ENCODE measurements around the gene JPH3.

Gene JPH3

GRCh38 chr16:87592018-87592712 is 10.1 kb upstream of the JPH3 start:
- TF ChIP-seq ZFX (IDR thresholded peaks at IDR 0.05): no peak
- TF ChIP-seq, protein P1, sequence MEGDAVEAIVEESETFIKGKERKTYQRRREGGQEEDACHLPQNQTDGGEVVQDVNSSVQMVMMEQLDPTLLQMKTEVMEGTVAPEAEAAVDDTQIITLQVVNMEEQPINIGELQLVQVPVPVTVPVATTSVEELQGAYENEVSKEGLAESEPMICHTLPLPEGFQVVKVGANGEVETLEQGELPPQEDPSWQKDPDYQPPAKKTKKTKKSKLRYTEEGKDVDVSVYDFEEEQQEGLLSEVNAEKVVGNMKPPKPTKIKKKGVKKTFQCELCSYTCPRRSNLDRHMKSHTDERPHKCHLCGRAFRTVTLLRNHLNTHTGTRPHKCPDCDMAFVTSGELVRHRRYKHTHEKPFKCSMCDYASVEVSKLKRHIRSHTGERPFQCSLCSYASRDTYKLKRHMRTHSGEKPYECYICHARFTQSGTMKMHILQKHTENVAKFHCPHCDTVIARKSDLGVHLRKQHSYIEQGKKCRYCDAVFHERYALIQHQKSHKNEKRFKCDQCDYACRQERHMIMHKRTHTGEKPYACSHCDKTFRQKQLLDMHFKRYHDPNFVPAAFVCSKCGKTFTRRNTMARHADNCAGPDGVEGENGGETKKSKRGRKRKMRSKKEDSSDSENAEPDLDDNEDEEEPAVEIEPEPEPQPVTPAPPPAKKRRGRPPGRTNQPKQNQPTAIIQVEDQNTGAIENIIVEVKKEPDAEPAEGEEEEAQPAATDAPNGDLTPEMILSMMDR (conservative IDR thresholded peaks at IDR 0.05): no peak
- no peak overlapping the region for H3K27ac ChIP-seq

DNA sequence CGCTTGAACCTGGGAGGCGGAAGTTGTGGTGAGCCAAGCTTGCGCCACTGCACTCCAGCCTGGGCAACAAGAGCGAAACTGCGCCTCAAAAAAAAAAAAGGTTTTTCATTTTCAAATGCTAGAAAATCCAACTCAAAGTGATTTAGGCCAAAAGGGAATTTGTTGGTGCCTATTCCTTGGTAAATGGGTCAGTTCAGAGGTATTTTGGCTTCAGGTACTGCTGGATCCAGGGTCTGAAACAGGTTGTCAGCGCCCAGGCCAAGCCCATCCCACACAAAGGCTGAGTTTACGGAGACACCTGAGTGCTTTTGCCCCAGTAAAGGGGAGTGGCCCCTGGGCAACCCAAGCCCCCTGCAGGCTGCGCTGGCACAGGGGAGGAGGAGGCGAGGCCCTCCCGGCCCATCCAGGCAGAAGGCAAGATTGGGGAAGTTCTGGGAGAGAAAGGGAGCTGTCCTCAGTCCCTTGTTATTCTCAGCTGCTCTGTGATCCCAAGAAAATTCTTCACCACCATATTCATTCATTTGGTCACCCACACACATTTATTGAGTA is 8.5 kb upstream of the JPH3 start:
- no peak overlapping the region for H3K27ac ChIP-seq
- TF ChIP-seq ZFX (IDR thresholded peaks at IDR 0.05): no peak
- TF ChIP-seq, protein P1 (conservative IDR thresholded peaks at IDR 0.05): no peak

DNA sequence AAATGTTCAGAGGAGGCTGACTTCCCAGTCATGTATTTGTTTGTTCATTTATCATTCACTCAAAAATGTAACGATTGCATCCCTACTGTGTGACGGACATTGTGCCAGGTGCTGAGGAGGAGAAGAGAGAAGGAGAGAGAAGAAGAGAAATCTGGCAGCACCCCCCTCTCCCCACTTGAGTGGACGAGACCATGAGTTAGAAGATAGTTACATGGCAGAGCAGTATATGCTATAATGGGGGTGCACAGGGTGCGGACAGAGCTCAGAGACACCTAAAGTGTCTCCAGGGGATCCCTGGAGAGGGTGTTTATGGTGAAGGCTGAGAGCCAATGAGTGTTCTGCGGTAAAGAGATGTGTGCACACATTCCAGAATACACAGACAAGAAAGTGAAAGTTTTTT is 6.6 kb upstream of the JPH3 start:
- TF ChIP-seq, protein P1 (conservative IDR thresholded peaks at IDR 0.05): no peak
- TF ChIP-seq ZFX (IDR thresholded peaks at IDR 0.05): no peak
- no peak overlapping the region for H3K27ac ChIP-seq

DNA sequence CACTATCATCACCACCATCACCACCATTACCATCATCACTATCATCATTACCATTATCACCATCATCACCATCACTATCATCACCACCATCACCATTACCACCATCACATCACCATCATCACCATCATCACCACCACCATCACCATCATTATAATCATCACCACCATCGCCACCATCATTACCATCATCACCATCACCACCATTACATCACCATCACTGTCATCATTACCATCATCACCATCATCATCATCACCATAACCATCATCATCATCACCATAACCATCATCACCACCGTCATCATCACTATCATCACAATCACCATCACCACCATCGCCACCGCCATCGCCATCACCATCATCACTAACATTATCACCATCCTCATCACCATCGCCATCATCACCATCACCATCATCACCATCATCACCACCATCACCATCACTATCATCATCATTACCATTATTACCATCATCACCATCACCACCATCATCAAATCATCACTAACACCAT is 4.9 kb upstream of the JPH3 start:
- H3K27ac ChIP-seq: no peak overlapping the region
- TF ChIP-seq ZFX (IDR thresholded peaks at IDR 0.05): no peak
- TF ChIP-seq, protein P1 (conservative IDR thresholded peaks at IDR 0.05): no peak

DNA sequence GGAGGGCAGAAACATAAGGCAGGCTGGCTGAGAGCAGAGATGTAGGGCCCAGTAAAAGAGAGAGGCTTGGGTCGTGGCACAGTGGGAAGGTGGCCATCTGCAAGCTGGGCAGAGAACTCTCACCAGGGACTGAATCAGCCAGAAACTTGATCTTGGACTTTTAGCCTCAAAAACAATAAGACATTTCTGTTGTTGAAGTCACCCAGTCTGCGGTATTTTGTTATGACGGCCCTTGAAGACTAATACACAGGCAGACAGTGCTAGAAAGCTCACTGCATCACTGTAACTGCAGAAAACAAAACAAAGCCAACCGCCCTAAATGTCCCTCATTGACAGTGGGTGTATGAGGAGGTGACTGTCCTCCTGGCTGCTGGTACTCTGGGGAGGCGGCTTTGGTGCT is 3.9 kb upstream of the JPH3 start:
- TF ChIP-seq, protein P1 (conservative IDR thresholded peaks at IDR 0.05): no peak
- TF ChIP-seq ZFX (IDR thresholded peaks at IDR 0.05): no peak
- H3K27ac ChIP-seq: no peak overlapping the region

- H3K27ac ChIP-seq: no peak overlapping the region
- TF ChIP-seq ZFX (IDR thresholded peaks at IDR 0.05): no peak
These were observed 2.1 kb upstream of the JPH3 start for GRCh38 chr16:87600246-87600645.

GRCh38 chr16:87601401-87601981 is 817 bp upstream of the JPH3 start:
- TF ChIP-seq ZFX (IDR thresholded peaks at IDR 0.05): no peak
- TF ChIP-seq, protein P1 (conservative IDR thresholded peaks at IDR 0.05): no peak
- H3K27ac ChIP-seq: no peak overlapping the region

Measured in C4-2B (cell line).